ENCODE data around the gene ARHGAP9.

- TF ChIP-seq EZH2 (IDR thresholded peaks at IDR 0.05; ENCODE audit: low read length, missing control alignments) (no peak), CTCF (conservative IDR thresholded peaks at IDR 0.05 in 1 of 2, IDR thresholded peaks at IDR 0.05 in 1 of 2; ENCODE audit: low read depth in 1 of 2, low read length in 2 of 2) (no peak)
Measured at GRCh38 chr12:57430112-57430930, 49.3 kb downstream of the ARHGAP9 start.
